ENCODE results near the gene ICE2.

GRCh38 chr15:60408463-60408981 lies 70.4 kb downstream of the ICE2 start:
- TF ChIP-seq POLR2AphosphoS5 (IDR thresholded peaks at IDR 0.05) (no peak), POLR2A (IDR thresholded peaks at IDR 0.05) (no peak), CTCF (IDR thresholded peaks at IDR 0.05) (no peak)
